Stimulated activated CD8-positive, alpha-beta memory T cell treated with anti-CD3 and anti-CD28 coated beads, Interleukin-4, amount 100 ng/mL, for 24 hours (primary cell): ENCODE data around the gene SNX15.
"Not testable (repeated sequence)": the region's sequence is repeated elsewhere in the genome, so short reads cannot be mapped to it uniquely, and the experiment has no call there.

Experiments used
- DNase-seq: peaks from one replicate; pipeline ENCODE4 v3.0.0-alpha.2; 2020; ENCODE audit warnings: low read depth

Gene SNX15

GRCh38 chr11:65016705-65017104, 10.5 kb upstream of the SNX15 start:
- no peak for DNase-seq

- no peak for DNase-seq
Observed at GRCh38 chr11:65017937-65018336, 9.3 kb upstream of the SNX15 start.

- no peak for DNase-seq
Observed at GRCh38 chr11:65019824-65020223, 7.4 kb upstream of the SNX15 start.

- no peak for DNase-seq
Observed at GRCh38 chr11:65021003-65021402, 6.2 kb upstream of the SNX15 start.

GRCh38 chr11:65021509-65021908, 5.7 kb upstream of the SNX15 start:
- no peak for DNase-seq

DNA sequence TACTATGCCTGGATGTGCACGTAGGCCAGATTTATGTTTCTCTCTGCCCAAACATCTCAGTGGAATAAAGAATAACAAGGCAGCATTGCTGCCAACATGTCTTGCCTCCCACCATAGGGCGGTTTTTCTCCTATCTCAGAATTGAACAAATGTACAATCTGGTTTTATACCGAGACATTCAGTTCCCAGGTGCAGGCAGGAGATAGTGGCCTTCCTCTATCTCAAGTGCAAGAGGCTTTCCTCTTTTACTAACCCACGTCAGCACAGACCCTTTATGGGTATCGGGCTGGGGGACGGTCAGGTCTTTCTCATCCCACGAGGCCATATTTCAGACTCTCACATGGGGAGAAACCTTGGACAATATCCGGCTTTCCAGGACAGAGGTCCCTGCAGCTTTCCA, 3.7 kb upstream of the SNX15 start:
- not testable (repeated sequence) for DNase-seq

- DNase-seq: no peak
Observed at GRCh38 chr11:65026810-65027209, 429 bp upstream of the SNX15 start.

DNA sequence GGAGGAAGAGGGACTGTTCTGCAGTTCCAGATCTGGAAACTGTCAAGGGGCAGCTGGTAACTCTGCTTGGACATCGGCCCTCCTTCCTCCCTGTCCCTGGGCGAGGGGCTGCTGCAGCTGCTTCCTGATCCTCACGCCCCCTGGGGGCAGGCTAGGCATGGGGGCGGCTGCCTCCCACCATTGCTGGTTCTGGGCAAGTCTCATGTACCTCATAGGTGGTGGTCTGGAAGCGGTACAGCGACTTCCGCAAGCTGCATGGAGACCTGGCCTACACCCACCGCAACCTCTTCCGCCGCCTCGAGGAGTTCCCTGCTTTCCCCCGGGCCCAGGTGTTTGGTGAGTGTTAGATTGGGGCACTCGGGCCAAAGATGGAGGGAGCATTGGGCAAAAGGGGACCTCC, 5.0 kb downstream of the SNX15 start:
- DNase-seq: no peak

DNA sequence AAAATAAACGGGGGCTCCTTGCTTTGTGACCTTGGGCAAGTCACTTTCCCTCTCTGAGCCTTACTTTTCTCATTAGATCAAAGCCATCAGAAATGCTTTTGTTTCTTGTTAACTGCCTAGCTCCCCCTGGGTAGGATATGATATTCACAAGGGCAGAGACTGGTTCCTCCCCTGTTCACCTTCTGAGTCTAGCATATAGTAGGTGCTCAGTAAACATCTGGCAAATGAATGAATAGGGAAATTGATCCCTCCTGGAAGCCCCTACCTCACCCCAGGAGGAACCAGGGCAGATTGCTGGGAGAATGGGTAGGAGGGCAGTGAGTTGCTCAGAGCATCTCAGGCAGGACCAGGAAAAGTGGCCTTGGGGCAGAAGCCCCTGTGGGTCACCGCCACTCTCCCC, 7.2 kb downstream of the SNX15 start:
- DNase-seq: no peak

DNA sequence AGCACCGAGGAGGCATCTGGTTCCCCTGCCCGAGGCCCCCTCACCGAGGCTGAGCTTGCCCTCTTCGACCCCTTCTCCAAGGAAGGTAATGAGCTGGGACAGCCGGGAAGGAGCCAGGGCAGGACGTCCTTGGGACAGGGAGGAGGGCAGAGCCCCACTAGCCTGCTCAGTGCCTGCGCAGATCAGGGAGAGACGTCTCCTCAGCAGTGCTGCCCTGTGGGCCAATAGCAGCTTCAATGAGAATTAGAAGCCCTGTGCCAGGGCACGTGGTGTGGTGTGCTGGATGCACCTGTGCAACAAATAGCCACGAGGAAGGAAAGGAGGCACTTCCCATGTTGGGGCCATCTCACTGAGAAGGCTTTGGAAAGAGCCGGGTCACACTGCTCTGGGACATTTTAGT, 8.3 kb downstream of the SNX15 start:
- no peak for DNase-seq

DNA sequence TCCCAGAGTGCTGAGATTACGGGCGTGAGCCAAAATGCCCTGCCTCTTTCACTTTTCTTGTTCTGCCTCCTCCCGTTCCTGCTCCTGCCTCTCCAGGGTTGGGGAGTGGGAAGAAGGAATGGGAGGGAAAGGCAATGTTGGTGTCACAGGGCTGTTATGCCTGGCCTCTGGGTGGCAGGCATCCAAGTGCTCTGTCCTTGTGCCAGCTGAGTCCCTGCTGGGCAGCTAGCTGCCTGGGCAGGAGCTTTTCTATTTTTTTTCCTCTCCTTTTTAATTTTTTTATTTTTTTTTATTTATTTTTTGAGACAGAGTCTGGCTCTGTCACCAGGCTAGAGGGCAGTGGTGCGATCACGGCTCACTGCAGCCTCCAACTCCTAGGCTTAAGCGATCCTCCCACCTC, 9.7 kb downstream of the SNX15 start:
- no peak for DNase-seq

DNA sequence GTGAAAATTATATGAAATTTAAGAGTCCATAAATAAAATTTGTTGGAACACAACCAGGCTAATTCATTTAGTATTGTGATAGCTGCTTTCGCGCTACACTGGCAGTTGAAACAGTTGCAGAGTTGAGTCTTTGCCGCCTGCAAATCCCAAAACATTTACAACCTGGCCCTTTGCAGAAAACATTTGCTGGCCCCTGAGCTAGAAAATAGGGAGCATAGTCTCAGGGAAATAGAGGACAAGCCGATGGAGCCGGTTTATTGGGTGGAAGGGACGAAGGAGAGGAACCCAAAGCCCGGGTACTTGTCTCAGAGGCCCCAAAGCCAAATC, 13.2 kb downstream of the SNX15 start:
- no peak for DNase-seq

GRCh38 chr11:65040847-65041622, 13.8 kb downstream of the SNX15 start, which contains the start of gene SAC3D1:
Gene SAC3D1 (plus strand): TSS chr11:65041210. CDS start chr11:65041293, 83 bp downstream.
- peak; percentile 80 for DNase-seq

- no peak for DNase-seq
Observed at GRCh38 chr11:65042891-65043290, 15.7 kb downstream of the SNX15 start.

DNA sequence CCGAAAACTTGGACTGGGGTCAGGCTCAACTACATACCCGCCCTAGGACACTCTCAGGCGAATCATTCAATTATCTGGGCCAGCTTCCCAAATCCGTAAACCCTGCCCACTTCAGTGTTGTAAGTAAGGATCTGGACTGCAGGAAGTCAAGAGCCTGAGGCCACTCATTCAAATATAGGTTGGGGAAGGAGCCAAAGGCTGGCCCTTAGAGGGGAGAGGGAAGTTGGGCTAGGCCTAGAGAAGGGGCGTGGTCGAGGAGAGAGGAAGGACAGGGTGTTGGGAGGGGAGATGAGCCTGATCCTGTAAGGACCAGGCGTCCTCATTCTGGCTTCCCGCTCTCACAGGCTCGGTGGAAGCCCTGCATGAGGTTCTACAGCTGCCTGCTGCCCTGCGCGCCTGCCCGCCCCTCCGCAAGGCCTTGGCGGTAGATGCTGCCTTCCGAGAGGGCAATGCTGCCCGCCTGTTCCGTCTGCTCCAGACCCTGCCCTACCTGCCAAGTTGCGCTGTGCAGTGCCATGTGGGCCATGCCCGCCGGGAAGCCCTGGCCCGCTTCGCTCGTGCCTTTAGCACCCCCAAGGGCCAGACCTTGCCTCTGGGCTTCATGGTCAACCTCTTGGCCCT, 16.8 kb downstream of the SNX15 start:
- no peak for DNase-seq

- no peak for DNase-seq
Observed at GRCh38 chr11:65045061-65045460, 17.8 kb downstream of the SNX15 start.

DNA sequence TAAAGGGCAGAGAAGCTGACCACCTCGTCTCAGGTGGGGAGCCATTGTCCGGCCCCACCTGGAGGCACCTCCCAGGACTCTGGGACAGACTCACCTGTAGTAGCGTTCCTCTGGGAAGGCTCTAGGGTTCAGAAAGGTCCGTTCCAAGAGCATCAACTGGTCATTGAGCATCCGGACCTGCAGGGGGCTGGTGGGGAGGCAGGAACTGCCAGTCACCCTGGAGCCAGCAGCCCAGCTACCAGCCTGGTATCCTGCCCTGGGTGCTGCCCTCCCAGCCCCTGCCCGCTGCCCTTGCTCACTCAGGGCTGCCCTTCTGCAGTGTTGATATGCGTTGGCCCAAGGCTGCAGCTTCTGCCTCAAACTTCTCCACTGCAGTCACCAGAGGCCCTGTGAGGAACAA, 18.5 kb downstream of the SNX15 start:
- DNase-seq: no peak

- DNase-seq: no peak
Observed at GRCh38 chr11:65047581-65048422, 20.6 kb downstream of the SNX15 start.

GRCh38 chr11:65051398-65051858, 24.2 kb downstream of the SNX15 start:
- DNase-seq: no peak

DNA sequence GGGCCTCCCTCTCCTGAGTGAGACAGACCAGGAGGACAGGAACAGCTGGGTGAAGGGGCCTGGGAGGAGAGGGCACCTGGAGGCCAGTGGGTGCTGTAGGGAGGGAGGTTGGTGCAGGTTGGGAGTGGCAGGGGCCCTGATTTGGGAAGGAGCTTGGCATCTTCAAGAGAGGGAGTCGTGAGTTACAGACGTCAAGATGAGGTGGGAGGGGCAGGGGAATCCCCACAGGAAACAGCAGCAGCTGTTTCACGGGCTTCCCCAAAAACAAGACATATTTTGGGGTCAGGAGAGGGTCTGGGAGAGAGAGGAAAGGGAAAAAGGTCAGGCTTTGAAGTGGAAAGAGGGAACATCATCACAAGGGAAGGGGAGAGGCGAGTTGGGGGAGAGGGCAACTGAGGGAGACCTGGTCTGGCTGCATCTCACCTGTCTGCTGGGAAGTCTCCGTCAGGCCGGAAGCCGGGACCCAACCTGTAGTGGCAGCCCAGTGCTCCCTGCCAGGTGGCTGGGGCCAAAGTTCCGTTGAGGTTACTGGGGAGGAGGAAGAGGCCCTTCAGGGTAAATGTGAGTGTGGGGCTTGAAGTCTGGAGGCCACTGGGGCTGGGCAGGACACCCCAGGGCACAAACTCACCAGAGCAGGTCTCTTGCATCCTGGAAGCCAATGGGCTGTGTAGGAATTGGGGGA, 26.7 kb downstream of the SNX15 start:
- DNase-seq: no peak

GRCh38 chr11:65055538-65055937, 28.3 kb downstream of the SNX15 start:
- no peak for DNase-seq

GRCh38 chr11:65056999-65057398, 29.8 kb downstream of the SNX15 start:
- DNase-seq: no peak
